Measurements from ENCODE around the gene MAPKAP1.

DNA sequence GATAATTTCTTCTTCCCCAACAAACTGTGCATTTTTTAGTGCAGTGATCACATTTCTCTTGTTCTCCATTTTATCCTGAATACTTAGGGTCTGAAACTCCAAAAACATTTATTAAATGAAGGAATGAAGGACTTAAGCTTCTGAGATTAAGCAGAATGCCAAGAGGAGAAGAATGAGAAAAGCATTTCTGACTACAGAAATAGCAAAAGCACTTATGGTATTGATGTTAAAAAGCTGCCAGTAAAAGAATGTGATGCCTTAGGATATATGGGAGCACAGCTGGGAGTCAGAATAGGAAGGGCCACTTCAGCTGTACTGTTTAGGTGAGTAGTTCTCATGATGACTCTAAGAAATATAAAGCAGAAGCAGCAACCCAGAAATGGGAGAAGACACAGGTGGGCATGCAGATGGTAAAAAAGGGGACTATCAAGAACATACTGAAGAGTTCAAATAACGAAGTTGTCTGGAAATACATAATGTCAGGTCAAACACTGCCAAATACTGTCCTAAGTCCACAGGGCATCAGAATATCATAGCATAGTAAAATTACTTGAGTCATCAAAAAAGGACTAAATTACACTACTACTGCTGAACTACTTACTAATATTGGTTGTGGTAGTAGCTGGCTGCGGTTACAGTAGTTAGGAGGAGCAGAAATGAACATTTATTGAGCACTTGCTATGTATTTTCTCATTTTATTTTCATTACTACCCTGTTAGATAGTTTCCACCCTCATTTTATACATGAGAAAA lies 132.7 kb downstream of the MAPKAP1 start:
- TF ChIP-seq POLR2AphosphoS5 (IDR thresholded peaks at IDR 0.05; ENCODE audit: borderline replicate concordance, low read depth, low read length) (no peak), EZH2 (IDR thresholded peaks at IDR 0.05) (no peak), FOXP2 (optimal IDR thresholded peaks at IDR 0.05; ENCODE audit: control extremely low read depth, extremely low read length, insufficient read depth) (no peak)
